Measurements from ENCODE around the gene GNAO1.
A peak's percentile ranks its signal among the peaks of the same experiment; 100 is the strongest.

GNAO1 gene

GRCh38 chr16:56198006-56198754 is 6.9 kb downstream of the GNAO1 start:
- no peak for DNase-seq

- no peak for DNase-seq
These were observed 7.4 kb downstream of the GNAO1 start for GRCh38 chr16:56198755-56199114.

DNA sequence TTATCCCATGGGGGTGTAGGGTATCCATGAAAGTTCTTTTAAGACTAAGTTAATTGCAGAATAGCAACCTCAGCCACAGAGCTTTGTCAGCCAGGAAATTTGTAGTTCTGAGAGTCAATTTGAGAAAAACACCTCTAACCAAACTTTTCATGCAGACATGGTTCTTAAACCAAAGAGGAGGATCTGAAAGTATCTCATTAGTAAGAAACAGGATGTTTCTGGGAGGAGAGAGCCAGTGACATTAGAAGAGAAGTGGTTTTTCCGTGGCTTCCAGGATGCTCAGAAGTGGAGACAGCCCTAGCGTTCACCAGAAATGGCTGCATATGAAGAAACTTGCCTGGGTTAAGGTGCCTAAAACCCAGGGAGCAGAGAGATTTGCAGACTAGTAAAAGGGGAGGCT is 7.9 kb downstream of the GNAO1 start:
- DNase-seq = no peak

DNA sequence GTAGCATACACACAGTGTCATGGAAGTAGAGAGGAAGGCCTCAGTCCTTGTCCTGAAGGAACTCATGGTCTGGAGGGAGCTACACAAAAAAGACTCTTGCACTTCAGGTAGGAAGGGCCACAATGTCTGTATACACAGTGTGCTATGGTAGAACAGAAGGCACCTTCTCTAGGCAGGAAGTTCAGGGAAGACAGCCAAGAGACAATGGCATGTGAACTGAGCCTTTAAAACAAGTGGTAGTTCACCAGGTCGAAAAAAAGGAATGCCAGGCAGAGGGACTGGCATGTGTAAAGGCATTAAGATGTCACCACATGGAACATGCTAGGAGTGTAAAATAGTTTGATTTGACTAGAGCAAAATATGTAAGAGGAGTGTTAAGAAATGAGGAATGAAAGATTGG is 9.7 kb downstream of the GNAO1 start:
- DNase-seq = no peak

- no peak for DNase-seq
These were observed 10.7 kb downstream of the GNAO1 start for GRCh38 chr16:56202036-56202435.

GRCh38 chr16:56203052-56203451 is 11.8 kb downstream of the GNAO1 start:
- DNase-seq = peak; percentile 76

DNA sequence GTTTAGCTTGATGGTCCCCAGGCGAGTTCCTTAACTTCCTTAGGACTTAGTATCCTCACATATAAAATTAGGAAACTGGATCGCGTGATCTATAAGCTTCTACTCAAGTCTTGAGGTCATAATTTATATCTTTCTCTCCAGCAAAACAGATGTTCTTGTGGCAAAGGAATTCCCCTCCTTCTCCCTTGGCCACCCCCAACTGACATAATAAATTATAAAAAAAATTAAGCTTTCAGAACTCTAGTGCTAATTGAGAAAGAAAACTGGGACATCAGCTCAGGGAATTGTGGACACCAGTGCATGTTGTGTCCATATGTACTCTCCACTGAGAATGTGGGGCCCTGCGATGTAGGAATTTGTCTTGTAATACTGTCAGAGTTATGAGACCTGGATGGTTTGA is 13.5 kb downstream of the GNAO1 start:
- DNase-seq = no peak

DNA sequence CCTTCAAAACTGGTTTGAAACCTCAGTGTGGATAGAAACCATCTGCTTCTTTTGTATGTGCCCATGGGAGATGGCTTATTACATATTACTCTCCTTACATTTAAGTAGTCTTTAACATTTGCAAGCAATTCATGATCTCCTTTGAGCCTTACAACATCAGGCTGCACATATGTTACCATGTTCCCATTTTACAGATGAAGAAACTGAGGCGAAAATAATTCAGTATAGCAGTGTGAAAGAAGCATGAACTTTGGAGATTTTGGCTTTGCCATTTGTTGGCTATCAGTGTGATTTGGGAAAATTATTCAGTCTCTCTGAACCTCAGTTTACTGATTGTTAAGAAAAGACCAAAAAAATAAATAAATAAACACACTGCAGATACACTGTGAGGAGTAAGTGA is 15.7 kb downstream of the GNAO1 start:
- DNase-seq = no peak

DNA sequence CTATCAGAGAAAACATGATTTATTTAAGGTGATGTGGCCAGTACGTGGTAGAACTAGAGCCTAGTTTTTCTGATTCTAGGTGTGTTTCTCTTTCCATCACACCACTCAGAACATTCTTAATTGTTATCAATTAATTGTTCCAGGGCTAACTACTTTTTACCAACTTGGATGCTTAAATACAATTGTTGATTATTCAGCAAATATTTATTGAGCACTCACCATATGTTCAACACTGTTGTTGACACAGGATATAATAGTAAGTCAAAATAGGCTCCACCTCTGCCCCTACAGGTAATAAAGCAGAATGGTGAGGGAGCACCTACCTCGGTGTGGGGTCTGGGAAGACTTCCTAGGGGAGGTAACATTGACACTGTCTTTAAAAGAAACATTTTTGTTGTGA is 16.1 kb downstream of the GNAO1 start:
- no peak for DNase-seq

- no peak for DNase-seq
These were observed 20.2 kb downstream of the GNAO1 start for GRCh38 chr16:56211435-56211981.

DNA sequence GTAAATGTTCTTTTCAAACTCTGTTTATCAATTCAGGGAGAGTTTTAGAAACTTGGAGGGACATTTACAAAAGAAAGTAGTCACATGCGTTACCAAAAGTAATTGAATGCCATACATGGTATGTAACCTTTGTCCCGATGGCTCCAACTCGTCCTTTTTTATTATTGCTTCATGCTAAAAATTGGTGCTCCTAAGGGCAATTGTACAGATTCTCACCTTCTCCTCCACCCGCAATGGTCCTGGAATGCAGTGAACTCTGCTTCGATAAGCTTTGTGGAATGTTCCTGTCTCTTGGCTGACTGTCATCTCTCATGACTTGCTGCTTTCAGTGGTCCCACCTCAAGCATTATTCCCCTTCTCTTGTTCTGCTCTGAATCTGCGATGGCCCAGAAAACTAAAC is 20.9 kb downstream of the GNAO1 start:
- DNase-seq = no peak

DNA sequence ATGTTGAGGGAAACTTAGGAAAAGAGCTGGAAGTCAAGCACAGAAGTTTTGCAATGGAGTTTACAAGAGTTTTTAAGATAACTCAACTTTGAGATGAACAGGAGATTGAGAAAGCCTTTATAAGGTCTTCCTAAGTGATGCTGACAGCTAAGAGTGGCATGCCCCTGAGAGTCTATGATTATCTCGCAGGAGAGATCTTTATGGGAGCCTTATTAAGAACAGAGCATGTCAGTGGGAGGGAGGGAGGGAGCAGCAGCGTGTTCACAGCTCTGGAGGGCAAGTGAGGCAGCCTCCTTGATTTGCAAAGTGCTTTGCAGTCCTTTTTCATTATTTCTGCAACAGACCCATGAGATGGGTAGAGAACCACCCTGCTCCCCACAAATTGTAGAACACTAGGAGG is 30.7 kb downstream of the GNAO1 start:
- DNase-seq = no peak

- no peak for DNase-seq
These were observed 31.2 kb downstream of the GNAO1 start for GRCh38 chr16:56222474-56222997.

GRCh38 chr16:56225017-56225742 is 33.9 kb downstream of the GNAO1 start:
- DNase-seq = no peak

- DNase-seq = no peak
These were observed 34.9 kb downstream of the GNAO1 start for GRCh38 chr16:56226187-56226586.

DNA sequence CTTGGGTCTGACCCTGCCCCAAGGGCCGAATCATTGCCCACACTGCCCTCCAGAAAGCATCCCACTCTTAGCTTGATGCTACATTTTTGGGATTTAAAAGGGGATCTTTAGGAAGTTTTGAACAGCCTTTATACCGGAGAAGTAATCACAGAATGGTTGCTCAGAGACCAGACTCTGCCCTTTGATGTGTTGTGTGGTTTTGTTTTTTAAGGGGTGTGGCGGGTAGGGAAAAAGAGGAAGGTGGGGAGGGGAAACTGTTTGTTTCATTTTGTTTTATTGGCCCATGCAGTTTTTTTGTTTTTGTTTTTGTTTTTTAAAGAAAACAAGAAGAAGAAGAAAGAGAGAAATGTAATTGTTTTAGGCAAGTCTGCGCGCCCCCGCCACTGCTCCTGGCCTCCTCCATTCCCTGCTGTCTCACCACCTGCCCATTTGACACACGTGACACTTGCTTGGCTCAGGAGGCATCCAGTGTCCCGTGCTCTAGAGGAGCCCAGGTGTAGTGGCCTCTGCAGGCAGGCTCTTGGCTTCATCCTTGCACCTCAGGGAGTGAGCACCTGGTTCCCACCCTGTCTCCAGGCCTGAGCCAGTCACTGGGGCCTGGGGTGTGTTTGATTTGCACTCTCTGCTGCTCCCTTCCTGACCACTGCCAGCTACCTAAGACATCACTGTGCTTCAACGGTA is 35.7 kb downstream of the GNAO1 start:
- DNase-seq = no peak

DNA sequence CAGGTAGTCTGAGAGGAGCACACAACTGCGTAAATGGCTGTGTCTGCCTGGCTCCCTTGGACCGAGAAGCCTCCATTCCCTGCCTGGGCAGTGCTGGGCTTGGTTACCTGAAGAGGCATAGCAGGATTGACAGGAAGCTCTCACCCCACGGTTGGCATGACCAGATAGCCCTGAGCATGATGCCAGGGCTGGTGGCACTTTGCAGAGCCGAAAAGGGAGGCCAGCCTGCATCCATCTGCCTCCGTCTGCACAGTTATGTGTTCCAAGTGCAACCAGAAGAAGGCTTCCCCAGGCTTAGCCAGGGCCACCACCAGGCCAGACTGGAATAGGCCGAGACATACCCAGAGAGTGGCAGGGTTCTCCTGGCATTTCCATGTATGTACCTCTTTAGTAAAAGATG is 36.6 kb downstream of the GNAO1 start:
- no peak for DNase-seq

GRCh38 chr16:56228476-56228875 is 37.2 kb downstream of the GNAO1 start:
- no peak for DNase-seq

DNA sequence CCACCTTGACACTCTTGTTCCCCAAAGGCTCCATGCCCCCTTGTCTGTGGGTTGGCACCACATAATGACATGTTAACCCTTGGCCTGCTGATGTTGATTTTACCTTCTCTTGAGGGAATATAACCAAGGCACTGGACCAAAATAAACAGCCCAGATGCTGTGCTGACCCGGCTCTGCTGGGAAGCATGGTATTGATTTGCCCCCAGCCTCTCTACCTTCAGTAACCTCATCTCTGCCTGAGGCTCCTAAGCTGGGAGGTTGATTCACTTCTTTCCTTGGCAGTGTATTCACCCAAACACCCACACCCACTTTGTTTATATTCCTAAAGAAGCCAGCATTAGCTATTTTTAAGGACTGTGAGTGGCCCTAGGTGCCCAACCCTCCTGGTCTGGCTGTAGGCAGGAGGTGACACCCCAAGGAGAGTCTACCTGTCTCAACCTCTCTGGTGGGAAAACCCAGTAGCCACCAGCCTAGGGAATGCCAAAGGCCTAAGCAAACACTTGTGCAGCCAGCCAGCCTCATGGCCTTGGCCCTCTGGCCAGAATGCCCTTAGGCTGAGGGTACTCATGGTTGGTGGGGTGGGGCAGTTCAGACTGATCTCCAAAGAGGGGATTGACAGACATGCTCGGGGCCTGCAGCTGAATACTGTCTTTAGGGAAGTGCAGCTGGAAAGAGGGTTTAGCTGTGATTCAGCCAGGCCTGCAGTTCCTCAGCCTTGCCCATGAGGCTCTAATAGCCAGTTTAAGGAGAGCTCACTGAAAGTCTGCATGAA is 42.7 kb downstream of the GNAO1 start:
- peak; percentile 69 for DNase-seq

DNA sequence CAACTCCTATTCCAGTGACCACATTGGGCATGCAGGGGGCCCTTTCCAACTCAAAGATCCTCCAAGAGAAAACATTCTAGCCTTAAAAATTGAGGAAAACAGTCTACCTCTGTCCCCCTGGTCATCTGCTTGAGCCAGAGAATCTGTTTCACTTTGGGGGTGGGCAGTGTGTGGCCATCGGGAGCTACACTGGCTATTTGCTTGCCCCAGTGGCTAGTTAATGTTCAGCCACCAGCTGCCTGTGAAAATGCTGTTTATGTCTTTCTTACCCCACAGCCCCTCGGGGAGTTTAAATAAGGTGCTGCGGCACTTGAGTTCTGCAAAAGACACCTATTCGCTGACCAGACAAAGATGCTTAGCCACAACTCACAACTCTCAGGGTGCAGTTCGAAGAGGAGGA is 43.4 kb downstream of the GNAO1 start:
- DNase-seq = no peak

DNA sequence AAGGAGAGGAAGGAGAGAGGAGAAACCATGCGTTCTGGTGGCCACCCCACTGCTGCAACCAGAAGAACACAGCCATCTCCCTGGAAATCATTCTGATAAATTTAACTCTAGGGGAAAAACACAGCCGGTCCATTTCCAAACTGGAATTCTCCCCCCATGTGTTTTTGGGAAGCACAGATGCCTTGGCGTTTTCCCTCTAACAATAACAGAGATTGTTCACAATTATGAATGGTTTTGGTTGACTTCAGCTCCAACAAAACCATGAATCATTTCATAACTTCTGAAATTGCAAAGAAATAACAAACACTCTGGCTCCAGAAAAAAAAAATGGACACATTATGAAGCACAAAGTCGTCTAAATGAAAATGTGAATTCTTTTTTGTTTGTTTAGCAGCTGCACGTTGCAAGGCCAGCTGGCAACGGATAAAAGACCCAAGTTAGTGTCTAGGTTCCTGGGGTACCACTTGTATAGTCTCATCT is 46.2 kb downstream of the GNAO1 start:
- no peak for DNase-seq

DNA sequence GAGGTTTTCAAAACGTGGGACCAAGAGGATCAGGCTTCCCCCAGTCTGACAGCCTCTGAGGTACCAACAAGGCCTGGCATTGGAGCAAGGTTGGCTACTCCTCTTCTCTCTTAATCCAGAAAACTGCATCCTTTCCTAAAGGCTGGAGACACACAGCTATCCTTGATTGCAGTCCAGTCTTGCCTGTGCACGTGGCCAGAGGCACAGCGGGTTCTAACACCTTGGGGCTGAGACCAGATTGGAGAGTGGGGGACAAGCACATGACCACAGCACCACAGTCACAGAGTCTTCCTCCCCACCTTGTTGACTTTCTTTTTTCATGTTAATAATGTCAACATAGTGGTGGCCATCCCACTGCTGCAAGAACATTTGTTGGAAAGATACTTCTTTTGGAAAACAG is 46.9 kb downstream of the GNAO1 start:
- DNase-seq = no peak

DNA sequence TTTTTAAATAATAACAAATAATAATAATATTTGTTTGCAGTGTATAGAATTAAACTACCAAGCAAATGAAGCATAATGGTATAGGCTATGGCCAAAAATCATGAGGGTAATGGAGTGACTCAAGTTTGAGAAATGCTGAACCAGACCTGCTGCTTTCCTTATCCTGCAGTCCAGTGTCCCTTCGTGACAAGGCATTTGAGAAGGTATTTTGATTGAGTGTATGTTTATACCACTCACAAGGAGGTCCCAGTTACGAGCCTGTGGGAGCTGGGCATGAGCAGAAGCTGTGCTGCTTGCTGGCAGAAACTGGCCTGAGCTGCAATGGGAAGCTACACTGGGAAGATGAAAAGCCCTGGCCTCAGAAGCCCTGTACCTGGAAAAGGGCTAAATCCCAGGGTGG is 50.3 kb downstream of the GNAO1 start:
- DNase-seq = peak; percentile 79

Measured in islet precursor cell (in vitro differentiated cells).